ENCODE data around the gene LYPD8. TPM values are rescaled to one million over a fixed set of nuclear protein-coding genes. Genes with fewer than 3 reads are reported as not detected.

Gene LYPD8
- total RNA-seq, 4 donors from 2014 or later, result 1.7 TPM; not detected in 3

DNA sequence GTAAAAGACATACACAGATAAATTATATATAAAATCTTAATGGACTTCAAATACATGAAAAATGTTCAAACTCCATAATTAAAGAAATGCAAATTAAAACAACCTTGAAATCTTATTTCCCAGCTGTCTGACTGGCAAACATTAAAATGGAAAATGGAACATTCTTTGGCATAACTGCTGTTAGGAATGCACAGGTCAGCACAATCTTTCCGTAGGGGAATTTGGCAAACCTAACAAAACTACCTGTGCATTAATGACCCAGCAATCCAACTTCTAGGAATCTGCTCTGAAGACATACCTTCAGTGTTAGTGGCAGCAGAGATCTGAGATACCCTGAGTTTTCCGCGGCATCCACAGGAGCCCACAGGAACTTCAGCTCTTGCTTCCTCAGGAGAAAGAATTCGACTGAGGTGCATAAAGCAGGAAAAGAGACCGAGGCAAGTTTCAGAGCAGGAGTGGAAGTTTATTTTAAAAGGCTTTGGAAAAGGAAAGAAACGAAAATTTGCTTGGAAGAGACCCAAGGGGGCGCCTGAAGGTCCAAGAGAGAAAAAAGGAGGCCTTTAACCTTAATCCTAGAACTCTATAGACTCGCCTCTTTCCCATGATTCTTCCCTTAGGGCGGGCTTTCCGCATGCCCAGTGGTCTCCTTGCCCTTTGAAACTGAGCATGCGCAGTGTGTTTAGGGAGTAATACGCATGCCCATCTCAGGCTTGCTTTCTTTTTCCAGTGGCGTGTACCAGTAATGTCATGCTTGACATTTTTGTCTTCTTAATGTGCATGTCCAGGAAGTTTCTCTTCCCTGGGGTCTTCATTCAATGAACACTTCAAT, 24.8 kb downstream of the LYPD8 start:
- H3K4me3 ChIP-seq, result no peak overlapping the region
- no peak for DNase-seq
- no peak overlapping the region for H3K27ac ChIP-seq

DNA sequence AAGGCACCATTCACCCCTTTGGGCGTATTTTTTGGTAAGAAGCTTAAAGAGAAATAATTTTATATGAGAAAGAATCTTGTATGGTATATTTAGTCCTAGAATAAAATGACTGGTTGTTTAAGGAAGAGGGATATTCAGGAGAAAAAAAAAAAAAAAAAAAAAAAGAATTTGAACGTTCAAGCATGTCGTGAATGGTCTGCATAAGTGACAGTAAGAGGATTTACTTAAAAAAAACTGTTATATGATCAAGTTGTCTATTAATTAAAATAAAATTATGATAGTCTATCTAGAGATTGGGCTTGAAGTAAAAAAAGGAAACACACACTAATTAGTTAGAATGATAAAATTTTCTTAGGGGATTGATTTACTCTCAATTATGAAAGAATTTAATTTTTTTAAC, 41.3 kb downstream of the LYPD8 start:
- no peaks in the 10 kb centered on the region for H3K9me3 ChIP-seq
- H3K27ac ChIP-seq, result no peak overlapping the region
- in situ Hi-C loops (cut with MboI; ENCODE audit: low sequenced_read_pairs in 4 of 4) (no loop called here), intact Hi-C loops (cut with DNase I; ENCODE audit: low total_unique reads) (no loop called here)
- H3K27me3 ChIP-seq, result no peaks in the 10 kb centered on the region
- H3K4me3 ChIP-seq, result no peak overlapping the region
- DNase-seq, result no peak
- H3K36me3 ChIP-seq, result no peaks in the 10 kb centered on the region
- no peak for TF ChIP-seq POLR2A (IDR thresholded peaks at IDR 0.05)
- TF ChIP-seq, protein P1, sequence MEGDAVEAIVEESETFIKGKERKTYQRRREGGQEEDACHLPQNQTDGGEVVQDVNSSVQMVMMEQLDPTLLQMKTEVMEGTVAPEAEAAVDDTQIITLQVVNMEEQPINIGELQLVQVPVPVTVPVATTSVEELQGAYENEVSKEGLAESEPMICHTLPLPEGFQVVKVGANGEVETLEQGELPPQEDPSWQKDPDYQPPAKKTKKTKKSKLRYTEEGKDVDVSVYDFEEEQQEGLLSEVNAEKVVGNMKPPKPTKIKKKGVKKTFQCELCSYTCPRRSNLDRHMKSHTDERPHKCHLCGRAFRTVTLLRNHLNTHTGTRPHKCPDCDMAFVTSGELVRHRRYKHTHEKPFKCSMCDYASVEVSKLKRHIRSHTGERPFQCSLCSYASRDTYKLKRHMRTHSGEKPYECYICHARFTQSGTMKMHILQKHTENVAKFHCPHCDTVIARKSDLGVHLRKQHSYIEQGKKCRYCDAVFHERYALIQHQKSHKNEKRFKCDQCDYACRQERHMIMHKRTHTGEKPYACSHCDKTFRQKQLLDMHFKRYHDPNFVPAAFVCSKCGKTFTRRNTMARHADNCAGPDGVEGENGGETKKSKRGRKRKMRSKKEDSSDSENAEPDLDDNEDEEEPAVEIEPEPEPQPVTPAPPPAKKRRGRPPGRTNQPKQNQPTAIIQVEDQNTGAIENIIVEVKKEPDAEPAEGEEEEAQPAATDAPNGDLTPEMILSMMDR (IDR thresholded peaks at IDR 0.05 in 4 of 5, conservative IDR thresholded peaks at IDR 0.05 in 1 of 5), result no peak
- H3K4me1 ChIP-seq, result no peaks in the 10 kb centered on the region
- ATAC-seq, result no peak

More for the DNA sequence above, 24.8 kb downstream of the LYPD8 start:
- H3K9me3 ChIP-seq, result no peaks in the 10 kb centered on the region
- no peak for ATAC-seq
- no peak for TF ChIP-seq POLR2A (IDR thresholded peaks at IDR 0.05)
- TF ChIP-seq, protein P1 (IDR thresholded peaks at IDR 0.05 in 4 of 5, conservative IDR thresholded peaks at IDR 0.05 in 1 of 5), result no peak
- no peaks in the 10 kb centered on the region for H3K36me3 ChIP-seq
- no peaks in the 10 kb centered on the region for H3K27me3 ChIP-seq
- in situ Hi-C loops (cut with MboI; ENCODE audit: low sequenced_read_pairs in 4 of 4), result no loop called here
- intact Hi-C loops (cut with DNase I; ENCODE audit: low total_unique reads), result no loop called here
- no peaks in the 10 kb centered on the region for H3K4me1 ChIP-seq

DNA sequence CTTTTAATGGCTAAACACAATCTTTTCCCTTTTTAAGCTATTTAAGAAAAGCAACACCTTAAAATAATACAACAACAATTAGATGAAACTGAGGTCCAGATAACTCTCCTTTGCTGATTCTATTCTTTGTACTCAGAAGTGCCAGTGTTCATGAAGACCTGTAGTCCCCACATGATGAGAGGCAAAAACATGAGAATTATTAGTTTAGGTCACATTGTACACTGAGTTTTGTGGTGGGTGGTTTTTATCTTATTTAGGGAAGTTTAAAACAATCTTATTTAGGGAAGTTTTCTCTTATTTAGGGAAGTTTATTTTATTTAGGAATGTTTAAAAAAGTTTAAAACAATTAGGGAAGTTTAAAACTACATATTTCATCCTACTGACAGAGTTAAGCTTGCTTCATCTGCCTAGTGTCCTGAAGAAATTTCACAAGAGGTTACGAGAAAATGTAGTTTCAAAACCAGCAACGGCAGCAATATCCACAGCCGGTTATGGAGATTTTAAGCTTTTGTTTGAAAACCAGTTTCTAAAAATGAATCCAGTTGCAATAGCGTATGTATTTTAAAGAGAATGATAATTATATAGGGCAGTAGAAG, 45.2 kb downstream of the LYPD8 start:
- Histone ChIP-seq H3K4me1 (no peaks in the 10 kb centered on the region), H3K27ac (no peak overlapping the region), H3K36me3 (no peaks in the 10 kb centered on the region), H3K27me3 (no peaks in the 10 kb centered on the region), H3K4me3 (no peak overlapping the region), H3K9me3 (no peaks in the 10 kb centered on the region)
- DNase-seq (no peak), ATAC-seq (no peak)
- in situ Hi-C loops (cut with MboI; ENCODE audit: low sequenced_read_pairs in 4 of 4) (no loop called here), intact Hi-C loops (cut with DNase I; ENCODE audit: low total_unique reads) (no loop called here)
- no peak for TF ChIP-seq POLR2A (IDR thresholded peaks at IDR 0.05)
- TF ChIP-seq, protein P1 (IDR thresholded peaks at IDR 0.05 in 4 of 5, conservative IDR thresholded peaks at IDR 0.05 in 1 of 5), result no peak

DNA sequence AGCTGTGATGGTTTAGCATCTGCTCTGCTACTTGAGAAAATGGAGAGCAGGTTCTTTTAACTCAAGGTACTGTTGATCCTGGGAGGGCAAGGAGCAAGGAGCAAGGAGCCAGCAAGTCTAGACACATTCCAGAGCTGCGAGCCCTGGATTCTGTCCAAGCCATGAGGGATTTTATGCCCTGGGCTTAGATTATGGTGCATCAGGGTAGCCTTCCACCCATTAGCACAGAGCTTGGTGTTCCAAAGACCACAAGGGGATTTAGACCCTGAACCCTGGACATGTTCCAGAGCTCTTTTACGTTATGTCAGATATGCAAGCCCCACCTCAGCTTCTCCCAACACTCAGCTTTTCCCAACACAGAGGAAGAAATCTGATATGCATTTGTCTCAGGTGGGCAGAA, 51.0 kb downstream of the LYPD8 start:
- H3K4me3 ChIP-seq, result no peak overlapping the region
- in situ Hi-C loops (cut with MboI; ENCODE audit: low sequenced_read_pairs in 4 of 4), result no loop called here
- no peak overlapping the region for H3K27ac ChIP-seq
- TF ChIP-seq, protein P1 (IDR thresholded peaks at IDR 0.05 in 4 of 5, conservative IDR thresholded peaks at IDR 0.05 in 1 of 5), result no peak
- no peak for TF ChIP-seq POLR2A (IDR thresholded peaks at IDR 0.05)
- H3K4me1 ChIP-seq, result no peaks in the 10 kb centered on the region
- ATAC-seq, result no peak
- H3K9me3 ChIP-seq, result no peaks in the 10 kb centered on the region
- no peaks in the 10 kb centered on the region for H3K36me3 ChIP-seq
- DNase-seq, result no peak
- intact Hi-C loops (cut with DNase I; ENCODE audit: low total_unique reads), result no loop called here
- H3K27me3 ChIP-seq, result no peaks in the 10 kb centered on the region
